ENCODE results near the gene KCNN2.

DNA sequence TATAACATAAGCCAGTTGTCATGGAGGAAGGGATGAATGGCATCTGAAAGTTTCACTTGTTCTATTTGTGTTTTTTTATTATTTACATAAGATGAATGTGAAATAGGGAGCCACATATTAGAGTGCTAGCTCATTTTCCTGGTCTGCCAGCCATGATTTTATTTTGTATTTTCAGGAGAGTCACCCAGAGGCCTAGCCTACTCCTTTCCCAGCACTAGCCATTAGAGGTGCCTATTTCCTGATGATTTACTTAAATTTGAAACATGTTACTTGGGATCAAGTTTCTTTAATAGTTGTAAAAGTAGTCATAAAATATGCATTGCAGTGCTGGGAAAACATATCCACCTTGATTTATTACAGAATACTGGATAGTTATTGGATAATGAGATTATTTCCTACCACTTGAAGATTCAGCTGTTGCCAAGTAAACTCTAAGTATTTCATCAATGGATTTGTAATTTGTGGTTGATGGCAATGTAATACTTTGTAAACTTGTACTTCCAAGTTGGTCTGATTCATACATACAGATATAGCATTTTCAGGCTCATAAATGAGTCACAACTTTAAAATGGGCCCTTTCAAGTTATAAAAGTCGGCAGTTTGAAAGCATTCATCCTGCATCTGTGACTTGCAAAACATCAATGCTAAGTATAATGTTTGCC is 50.8 kb downstream of the KCNN2 start:
- TF ChIP-seq SP1 (CRISPR knock-in tag; conservative IDR thresholded peaks at IDR 0.05), result no peak
- TF ChIP-seq, protein P1, sequence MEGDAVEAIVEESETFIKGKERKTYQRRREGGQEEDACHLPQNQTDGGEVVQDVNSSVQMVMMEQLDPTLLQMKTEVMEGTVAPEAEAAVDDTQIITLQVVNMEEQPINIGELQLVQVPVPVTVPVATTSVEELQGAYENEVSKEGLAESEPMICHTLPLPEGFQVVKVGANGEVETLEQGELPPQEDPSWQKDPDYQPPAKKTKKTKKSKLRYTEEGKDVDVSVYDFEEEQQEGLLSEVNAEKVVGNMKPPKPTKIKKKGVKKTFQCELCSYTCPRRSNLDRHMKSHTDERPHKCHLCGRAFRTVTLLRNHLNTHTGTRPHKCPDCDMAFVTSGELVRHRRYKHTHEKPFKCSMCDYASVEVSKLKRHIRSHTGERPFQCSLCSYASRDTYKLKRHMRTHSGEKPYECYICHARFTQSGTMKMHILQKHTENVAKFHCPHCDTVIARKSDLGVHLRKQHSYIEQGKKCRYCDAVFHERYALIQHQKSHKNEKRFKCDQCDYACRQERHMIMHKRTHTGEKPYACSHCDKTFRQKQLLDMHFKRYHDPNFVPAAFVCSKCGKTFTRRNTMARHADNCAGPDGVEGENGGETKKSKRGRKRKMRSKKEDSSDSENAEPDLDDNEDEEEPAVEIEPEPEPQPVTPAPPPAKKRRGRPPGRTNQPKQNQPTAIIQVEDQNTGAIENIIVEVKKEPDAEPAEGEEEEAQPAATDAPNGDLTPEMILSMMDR (IDR thresholded peaks at IDR 0.05), result no peak
- TF ChIP-seq ZNF416 (CRISPR knock-in tag; IDR thresholded peaks at IDR 0.05), result no peak
- TF ChIP-seq, protein P2, sequence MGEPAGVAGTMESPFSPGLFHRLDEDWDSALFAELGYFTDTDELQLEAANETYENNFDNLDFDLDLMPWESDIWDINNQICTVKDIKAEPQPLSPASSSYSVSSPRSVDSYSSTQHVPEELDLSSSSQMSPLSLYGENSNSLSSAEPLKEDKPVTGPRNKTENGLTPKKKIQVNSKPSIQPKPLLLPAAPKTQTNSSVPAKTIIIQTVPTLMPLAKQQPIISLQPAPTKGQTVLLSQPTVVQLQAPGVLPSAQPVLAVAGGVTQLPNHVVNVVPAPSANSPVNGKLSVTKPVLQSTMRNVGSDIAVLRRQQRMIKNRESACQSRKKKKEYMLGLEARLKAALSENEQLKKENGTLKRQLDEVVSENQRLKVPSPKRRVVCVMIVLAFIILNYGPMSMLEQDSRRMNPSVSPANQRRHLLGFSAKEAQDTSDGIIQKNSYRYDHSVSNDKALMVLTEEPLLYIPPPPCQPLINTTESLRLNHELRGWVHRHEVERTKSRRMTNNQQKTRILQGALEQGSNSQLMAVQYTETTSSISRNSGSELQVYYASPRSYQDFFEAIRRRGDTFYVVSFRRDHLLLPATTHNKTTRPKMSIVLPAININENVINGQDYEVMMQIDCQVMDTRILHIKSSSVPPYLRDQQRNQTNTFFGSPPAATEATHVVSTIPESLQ (CRISPR knock-in tag; IDR thresholded peaks at IDR 0.05), result no peak
- no peak for TF ChIP-seq ESRRA (CRISPR knock-in tag; IDR thresholded peaks at IDR 0.05; ENCODE audit: borderline replicate concordance)
- TF ChIP-seq ZNF263 (CRISPR knock-in tag; IDR thresholded peaks at IDR 0.05; ENCODE audit: low read depth), result no peak
- TF ChIP-seq, protein P3, sequence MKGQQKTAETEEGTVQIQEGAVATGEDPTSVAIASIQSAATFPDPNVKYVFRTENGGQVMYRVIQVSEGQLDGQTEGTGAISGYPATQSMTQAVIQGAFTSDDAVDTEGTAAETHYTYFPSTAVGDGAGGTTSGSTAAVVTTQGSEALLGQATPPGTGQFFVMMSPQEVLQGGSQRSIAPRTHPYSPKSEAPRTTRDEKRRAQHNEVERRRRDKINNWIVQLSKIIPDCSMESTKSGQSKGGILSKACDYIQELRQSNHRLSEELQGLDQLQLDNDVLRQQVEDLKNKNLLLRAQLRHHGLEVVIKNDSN (CRISPR knock-in tag; IDR thresholded peaks at IDR 0.05), result no peak
- TF ChIP-seq, protein P4, sequence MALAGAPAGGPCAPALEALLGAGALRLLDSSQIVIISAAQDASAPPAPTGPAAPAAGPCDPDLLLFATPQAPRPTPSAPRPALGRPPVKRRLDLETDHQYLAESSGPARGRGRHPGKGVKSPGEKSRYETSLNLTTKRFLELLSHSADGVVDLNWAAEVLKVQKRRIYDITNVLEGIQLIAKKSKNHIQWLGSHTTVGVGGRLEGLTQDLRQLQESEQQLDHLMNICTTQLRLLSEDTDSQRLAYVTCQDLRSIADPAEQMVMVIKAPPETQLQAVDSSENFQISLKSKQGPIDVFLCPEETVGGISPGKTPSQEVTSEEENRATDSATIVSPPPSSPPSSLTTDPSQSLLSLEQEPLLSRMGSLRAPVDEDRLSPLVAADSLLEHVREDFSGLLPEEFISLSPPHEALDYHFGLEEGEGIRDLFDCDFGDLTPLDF (CRISPR knock-in tag; IDR thresholded peaks at IDR 0.05), result no peak
